Kidney epithelial cell (primary cell): ENCODE data around the gene PTPA. TPM values are rescaled to one million over a fixed set of nuclear protein-coding genes. Genes with fewer than 3 reads are reported as not detected.

ENCODE experiments used
- DNase-seq: peaks from one replicate; pipeline ENCODE4 v3.0.0-alpha.2; 2010; ENCODE audit warnings: low read depth
- H3K27me3 ChIP-seq: 2 replicates; pipeline ENCODE4 v1.6.0; 2011; ENCODE audit warnings: low read length; ENCODE audit not compliant: control insufficient read depth, insufficient read depth
- H3K36me3 ChIP-seq: 2 replicates; pipeline ENCODE4 v1.5.1; 2011; ENCODE audit warnings: low read length; ENCODE audit not compliant: control insufficient read depth, insufficient read depth
- H3K4me3 ChIP-seq: 2 replicates; pipeline ENCODE4 v1.5.1; 2011; ENCODE audit warnings: low read depth, mild to moderate bottlenecking, control low read depth, low read length
- CTCF ChIP-seq: IDR thresholded peaks from 2 replicates; pipeline ENCODE4 v1.5.1; 2011; ENCODE audit warnings: mild to moderate bottlenecking, moderate library complexity, low read length, control low read depth, inconsistent platforms; ENCODE audit not compliant: insufficient read depth, poor library complexity, severe bottlenecking
- total RNA-seq: library from RNA; depleted of rRNA; stranded (reverse); fragments of >200 nt; gene quantifications from 2 replicates; pipeline ENCODE4 v1.2.3, GENCODE V29; 2015

PTPA gene
- total RNA-seq, 1 donor from 2014 or later, result 167 TPM

- no peak for DNase-seq
- Histone ChIP-seq H3K4me3 (no peak overlapping the region), H3K36me3 (peaks cover 1% of the 10 kb centered on the region), H3K27me3 (no peaks in the 10 kb centered on the region)
- TF ChIP-seq CTCF, result no peak
Observed at GRCh38 chr9:129104051-129104450, 7.2 kb upstream of the PTPA start.

- DNase-seq, result no peak
- no peak for TF ChIP-seq CTCF
- Histone ChIP-seq H3K36me3 (peaks cover 1% of the 10 kb centered on the region), H3K4me3 (no peak overlapping the region), H3K27me3 (no peaks in the 10 kb centered on the region)
Observed at GRCh38 chr9:129105857-129106694, 5.1 kb upstream of the PTPA start.

GRCh38 chr9:129107651-129108050, 3.6 kb upstream of the PTPA start:
- Histone ChIP-seq H3K4me3 (no peak overlapping the region), H3K36me3 (peaks cover 1% of the 10 kb centered on the region), H3K27me3 (no peaks in the 10 kb centered on the region)
- DNase-seq, result no peak
- no peak for TF ChIP-seq CTCF

GRCh38 chr9:129108083-129108804, 3.0 kb upstream of the PTPA start:
- H3K27me3 ChIP-seq, result no peaks in the 10 kb centered on the region
- no peak overlapping the region for H3K4me3 ChIP-seq
- peaks cover 1% of the 10 kb centered on the region for H3K36me3 ChIP-seq
- DNase-seq, result no peak
- no peak for TF ChIP-seq CTCF

- no peak for TF ChIP-seq CTCF
- DNase-seq, result no peak
- Histone ChIP-seq H3K36me3 (peaks cover 1% of the 10 kb centered on the region), H3K27me3 (no peaks in the 10 kb centered on the region), H3K4me3 (no peak overlapping the region)
Observed at GRCh38 chr9:129108805-129109536, 2.2 kb upstream of the PTPA start.
